SJSA1 (cell line): ENCODE measurements around the gene RABGAP1. TPM values are rescaled to one million over a fixed set of nuclear protein-coding genes. Genes with fewer than 3 reads are reported as not detected.

Experiments
- DNase-seq, 2 experiments: peaks; one replicate each; pipeline ENCODE4 v3.0.0-alpha.2; 2015 to 2020; ENCODE audit warnings: low spot score in 2 of 2, low read depth in 1 of 2
- H3K27ac ChIP-seq: fragments of 250-450 bp; sonication (Bioruptor Pico); 2 replicates; pipeline ENCODE4 v1.5.1; 2020; ENCODE audit warnings: mild to moderate bottlenecking, moderate library complexity
- H3K27me3 ChIP-seq: fragments of 250-450 bp; sonication (Bioruptor Pico); replicated peaks from 2 replicates; pipeline ENCODE4 v1.5.1; 2020; ENCODE audit warnings: mild to moderate bottlenecking, moderate library complexity
- H3K36me3 ChIP-seq: fragments of 250-450 bp; sonication (Bioruptor Pico); 2 replicates; pipeline ENCODE4 v1.5.1; 2020; ENCODE audit warnings: mild to moderate bottlenecking
- H3K4me1 ChIP-seq: fragments of 250-450 bp; sonication (Bioruptor Pico); replicated peaks from 2 replicates; pipeline ENCODE4 v1.6.1; 2021; ENCODE audit warnings: mild to moderate bottlenecking
- H3K4me3 ChIP-seq: fragments of 250-450 bp; sonication (Bioruptor Pico); 2 replicates; pipeline ENCODE4 v1.5.1; 2020; ENCODE audit warnings: mild to moderate bottlenecking
- H3K9me3 ChIP-seq: fragments of 250-450 bp; sonication (Bioruptor Pico); replicated peaks from 2 replicates; pipeline ENCODE4 v1.5.1; 2020; ENCODE audit warnings: mild to moderate bottlenecking
- total RNA-seq: library from RNA; depleted of rRNA; stranded (reverse); fragments of >200 nt; shearing (Covaris generic); gene quantifications from 2 replicates; pipeline ENCODE4 v1.2.3, GENCODE V29; 2014

RABGAP1 gene
- total RNA-seq, 1 experiment from 2014 or later: 27.8 TPM

- Histone ChIP-seq H3K36me3 (peaks cover 22% of the 10 kb centered on the region), H3K9me3 (no peaks in the 10 kb centered on the region), H3K27me3 (no peaks in the 10 kb centered on the region), H3K4me1 (peaks cover 18% of the 10 kb centered on the region), H3K27ac (peak overlapping the region; percentile 24; the same call in 1 of the 2 replicates), H3K4me3 (no peak overlapping the region)
- DNase-seq: no peak
Measured at GRCh38 chr9:123073441-123073840, 132.6 kb downstream of the RABGAP1 start.

DNA sequence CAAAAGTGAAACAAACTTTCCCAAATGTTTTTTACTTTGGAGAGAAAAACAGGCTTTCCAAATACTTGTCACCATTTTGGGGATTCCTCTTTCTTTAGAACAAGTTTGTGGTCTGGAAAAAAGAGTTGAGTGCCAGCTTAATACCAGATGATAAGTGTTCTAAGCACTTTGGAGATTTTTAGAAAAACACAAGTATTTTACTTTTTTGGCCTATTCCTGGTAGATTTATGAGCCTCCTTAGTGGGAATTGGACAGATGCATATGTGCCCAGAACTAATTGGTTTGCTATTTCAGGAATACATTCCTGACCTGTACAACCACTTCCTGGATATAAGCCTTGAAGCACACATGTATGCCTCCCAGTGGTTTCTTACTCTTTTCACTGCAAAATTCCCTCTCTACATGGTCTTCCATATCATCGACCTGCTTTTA lies 133.2 kb downstream of the RABGAP1 start:
- H3K27me3 ChIP-seq: no peaks in the 10 kb centered on the region
- peak in 1 of 2 experiments; percentile 26 for DNase-seq
- H3K36me3 ChIP-seq: peaks cover 25% of the 10 kb centered on the region
- peaks cover 15% of the 10 kb centered on the region for H3K4me1 ChIP-seq
- H3K9me3 ChIP-seq: no peaks in the 10 kb centered on the region
- H3K27ac ChIP-seq: peak overlapping the region; percentile 24; the same call in 1 of the 2 replicates
- H3K4me3 ChIP-seq: no peak overlapping the region

GRCh38 chr9:123074628-123075027 lies 133.8 kb downstream of the RABGAP1 start:
- no peak overlapping the region for H3K4me3 ChIP-seq
- no peaks in the 10 kb centered on the region for H3K9me3 ChIP-seq
- no peak overlapping the region; the same call in 1 of the 2 replicates for H3K27ac ChIP-seq
- peaks cover 25% of the 10 kb centered on the region for H3K36me3 ChIP-seq
- peaks cover 11% of the 10 kb centered on the region for H3K4me1 ChIP-seq
- no peak for DNase-seq
- H3K27me3 ChIP-seq: no peaks in the 10 kb centered on the region

- Histone ChIP-seq H3K9me3 (no peaks in the 10 kb centered on the region), H3K27me3 (no peaks in the 10 kb centered on the region), H3K27ac (no peak overlapping the region), H3K4me1 (0 out of 2 replicates have a peak, but pooled peaks cover 4% of the 10 kb centered on the region), H3K36me3 (peaks cover 37% of the 10 kb centered on the region), H3K4me3 (no peak overlapping the region)
- no peak for DNase-seq
Measured at GRCh38 chr9:123080444-123080843, 139.6 kb downstream of the RABGAP1 start.

DNA sequence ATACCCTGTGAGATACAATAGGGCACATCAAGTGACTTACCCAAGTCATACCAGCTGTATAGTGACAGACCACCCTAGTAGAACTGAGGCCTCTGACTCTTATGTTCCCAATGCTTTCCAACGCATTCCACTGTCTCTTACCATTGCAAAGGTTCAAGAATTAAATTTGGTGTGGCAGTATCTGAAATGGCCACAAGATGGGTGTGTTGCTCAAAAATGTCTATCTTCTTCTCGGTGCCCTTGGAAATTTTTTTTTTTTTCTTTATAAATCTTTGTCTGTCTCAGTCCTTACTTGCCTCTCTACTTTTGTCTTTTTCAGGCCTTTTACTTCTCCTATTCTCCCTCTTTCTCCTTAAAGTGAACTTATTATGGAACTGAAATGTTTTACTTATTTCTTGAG lies 141.0 kb downstream of the RABGAP1 start:
- Histone ChIP-seq H3K9me3 (no peaks in the 10 kb centered on the region), H3K36me3 (peaks cover 31% of the 10 kb centered on the region), H3K27ac (no peak overlapping the region), H3K4me3 (no peak overlapping the region), H3K27me3 (no peaks in the 10 kb centered on the region), H3K4me1 (0 out of 2 replicates have a peak, but pooled peaks cover 4% of the 10 kb centered on the region)
- peak in 1 of 2 experiments; percentile 63 for DNase-seq

DNA sequence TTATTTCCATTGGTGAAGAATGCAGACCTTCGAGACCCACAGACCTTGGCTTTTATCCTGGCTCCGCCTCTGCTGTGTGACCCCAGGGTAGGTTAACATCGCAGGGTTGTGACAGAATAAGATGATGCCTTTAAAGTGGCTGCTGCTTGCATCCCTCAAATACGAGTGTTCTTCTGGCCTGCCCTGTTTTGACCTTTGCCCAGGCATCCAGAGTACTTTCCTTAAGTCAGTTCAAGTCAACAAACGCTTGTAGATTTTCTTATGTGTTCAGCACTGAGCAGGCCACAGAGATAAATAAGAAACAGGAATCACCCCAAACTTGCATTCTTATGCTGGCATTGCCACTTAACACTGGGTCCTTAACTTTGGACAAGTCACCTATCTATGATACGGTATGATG lies 142.9 kb downstream of the RABGAP1 start:
- H3K27ac ChIP-seq: no peak overlapping the region
- H3K36me3 ChIP-seq: peaks cover 26% of the 10 kb centered on the region
- DNase-seq: no peak
- H3K9me3 ChIP-seq: no peaks in the 10 kb centered on the region
- no peaks in the 10 kb centered on the region for H3K27me3 ChIP-seq
- no peak overlapping the region for H3K4me3 ChIP-seq
- 0 out of 2 replicates have a peak, but pooled peaks cover 4% of the 10 kb centered on the region for H3K4me1 ChIP-seq

DNA sequence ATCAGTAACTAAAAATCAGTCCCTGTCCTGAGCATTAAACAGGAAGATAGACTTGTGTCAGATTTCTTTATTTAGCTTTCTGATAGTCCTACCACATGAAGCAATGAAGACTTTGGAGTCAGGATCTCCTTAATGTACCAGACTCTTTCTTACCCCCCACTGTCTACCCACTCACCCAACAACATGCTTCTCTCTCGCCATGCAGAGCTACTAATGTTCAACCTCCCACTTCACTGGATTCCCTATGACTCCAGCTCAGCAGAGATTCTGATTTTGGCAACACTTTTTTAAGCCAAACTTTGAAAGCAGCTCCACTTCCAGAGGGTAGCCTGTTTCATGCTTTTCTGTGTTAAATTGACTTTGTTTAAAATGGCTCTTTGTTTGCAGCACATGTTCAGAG lies 143.4 kb downstream of the RABGAP1 start:
- H3K27ac ChIP-seq: no peak overlapping the region
- H3K36me3 ChIP-seq: peaks cover 26% of the 10 kb centered on the region
- no peak for DNase-seq
- 0 out of 2 replicates have a peak, but pooled peaks cover 4% of the 10 kb centered on the region for H3K4me1 ChIP-seq
- H3K27me3 ChIP-seq: no peaks in the 10 kb centered on the region
- no peak overlapping the region for H3K4me3 ChIP-seq
- H3K9me3 ChIP-seq: no peaks in the 10 kb centered on the region

GRCh38 chr9:123085916-123086315 lies 145.1 kb downstream of the RABGAP1 start:
- Histone ChIP-seq H3K4me3 (no peak overlapping the region), H3K4me1 (0 out of 2 replicates have a peak, but pooled peaks cover 4% of the 10 kb centered on the region), H3K27ac (no peak overlapping the region), H3K36me3 (peaks cover 20% of the 10 kb centered on the region), H3K9me3 (no peaks in the 10 kb centered on the region), H3K27me3 (no peaks in the 10 kb centered on the region)
- DNase-seq: no peak

DNA sequence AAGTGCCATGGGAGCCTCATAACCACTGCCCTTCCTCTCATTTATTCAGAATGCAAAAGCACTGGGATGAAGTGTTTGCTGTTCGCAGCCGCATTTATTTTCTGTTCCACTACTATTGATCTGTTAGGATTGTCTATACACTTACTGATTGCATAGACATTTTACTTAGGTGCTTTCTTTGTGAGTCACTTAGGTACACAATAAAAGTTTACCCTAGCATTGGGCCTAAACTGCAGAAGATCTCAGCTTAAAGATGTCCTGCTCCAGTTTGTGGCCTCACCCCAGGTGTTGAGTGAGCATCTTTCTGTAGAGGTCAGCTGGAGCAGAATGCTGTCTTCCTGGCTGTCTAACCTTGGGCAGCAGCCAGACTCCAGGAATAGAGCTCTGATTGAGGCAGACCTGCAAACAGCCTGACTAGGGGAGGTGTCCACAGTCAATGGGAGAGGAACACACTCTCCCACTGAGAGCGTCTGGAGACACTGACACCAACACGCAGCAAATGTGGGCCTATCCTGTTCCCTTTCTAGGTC lies 146.6 kb downstream of the RABGAP1 start:
- Histone ChIP-seq H3K9me3 (no peaks in the 10 kb centered on the region), H3K27me3 (no peaks in the 10 kb centered on the region), H3K36me3 (peaks cover 20% of the 10 kb centered on the region), H3K4me1 (no peaks in the 10 kb centered on the region), H3K4me3 (no peak overlapping the region), H3K27ac (no peak overlapping the region)
- no peak for DNase-seq

DNA sequence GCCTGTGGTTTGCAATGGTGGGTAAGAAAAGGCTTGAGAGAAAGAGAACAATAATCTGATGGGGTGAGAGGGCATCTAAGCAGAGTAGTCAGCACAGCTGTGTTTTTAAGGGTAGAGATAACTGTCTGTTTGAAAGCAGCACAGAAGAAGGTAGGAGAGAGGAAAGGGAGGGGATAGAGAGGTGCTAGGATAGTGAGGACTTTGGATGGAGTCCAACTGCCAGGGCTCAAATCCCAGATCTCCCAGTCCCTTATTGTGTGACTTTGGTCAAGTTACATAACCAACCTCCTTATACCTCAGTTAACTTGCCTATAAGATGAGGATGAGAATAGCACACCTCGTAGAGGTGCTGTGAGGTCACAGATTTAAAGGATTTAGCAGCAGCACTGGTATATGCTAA lies 148.2 kb downstream of the RABGAP1 start:
- H3K27me3 ChIP-seq: no peaks in the 10 kb centered on the region
- peaks cover 20% of the 10 kb centered on the region for H3K36me3 ChIP-seq
- no peaks in the 10 kb centered on the region for H3K4me1 ChIP-seq

GRCh38 chr9:123089790-123090189 lies 149.0 kb downstream of the RABGAP1 start:
- Histone ChIP-seq H3K27me3 (no peaks in the 10 kb centered on the region), H3K9me3 (no peaks in the 10 kb centered on the region), H3K4me1 (no peaks in the 10 kb centered on the region), H3K27ac (no peak overlapping the region), H3K36me3 (peaks cover 15% of the 10 kb centered on the region), H3K4me3 (no peak overlapping the region)
- DNase-seq: no peak

More for the DNA sequence above, 148.2 kb downstream of the RABGAP1 start:
- Histone ChIP-seq H3K27ac (no peak overlapping the region), H3K4me3 (no peak overlapping the region), H3K9me3 (no peaks in the 10 kb centered on the region)
- DNase-seq: no peak

DNA sequence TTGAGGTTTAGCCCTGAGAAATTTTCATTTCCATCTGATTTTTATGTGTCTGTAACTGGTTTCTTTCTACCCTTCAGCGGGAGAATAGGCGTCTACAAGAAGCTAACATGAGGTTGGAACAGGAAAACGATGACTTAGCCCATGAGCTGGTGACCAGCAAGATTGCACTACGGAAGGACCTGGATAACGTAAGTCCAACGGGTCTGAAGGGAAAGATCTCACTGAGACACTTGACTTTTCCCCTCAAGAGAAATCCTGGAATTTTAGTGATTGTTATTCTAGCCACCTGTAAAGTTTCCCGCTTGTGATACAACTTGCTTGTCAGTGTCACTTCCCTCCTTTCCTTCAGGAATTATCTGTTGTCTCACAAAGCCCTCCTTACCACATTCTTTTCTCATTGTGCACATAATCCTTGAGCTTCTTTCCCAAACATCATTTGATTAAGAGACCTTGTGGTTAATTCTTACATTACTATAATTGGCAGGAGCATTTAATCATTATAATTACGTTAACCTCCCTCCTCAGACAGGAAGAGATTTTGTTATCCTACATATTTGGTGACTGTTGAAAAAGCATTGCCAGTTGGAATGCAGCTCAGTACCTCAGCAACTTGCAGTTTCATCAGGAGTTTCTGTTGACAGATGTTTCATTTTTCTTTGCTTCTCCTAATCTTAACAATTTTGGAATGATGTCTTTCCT lies 149.5 kb downstream of the RABGAP1 start:
- H3K9me3 ChIP-seq: no peaks in the 10 kb centered on the region
- H3K27ac ChIP-seq: no peak overlapping the region
- DNase-seq: no peak
- no peaks in the 10 kb centered on the region for H3K27me3 ChIP-seq
- no peak overlapping the region for H3K4me3 ChIP-seq
- H3K4me1 ChIP-seq: no peaks in the 10 kb centered on the region
- peaks cover 13% of the 10 kb centered on the region for H3K36me3 ChIP-seq

GRCh38 chr9:123090956-123091355 lies 150.1 kb downstream of the RABGAP1 start:
- Histone ChIP-seq H3K9me3 (no peaks in the 10 kb centered on the region), H3K27me3 (no peaks in the 10 kb centered on the region), H3K4me3 (no peak overlapping the region), H3K4me1 (no peaks in the 10 kb centered on the region), H3K36me3 (peaks cover 19% of the 10 kb centered on the region), H3K27ac (no peak overlapping the region)
- no peak for DNase-seq

GRCh38 chr9:123091459-123091858 lies 150.6 kb downstream of the RABGAP1 start:
- H3K4me1 ChIP-seq: no peaks in the 10 kb centered on the region
- H3K9me3 ChIP-seq: no peaks in the 10 kb centered on the region
- no peak overlapping the region for H3K27ac ChIP-seq
- peaks cover 24% of the 10 kb centered on the region for H3K36me3 ChIP-seq
- H3K4me3 ChIP-seq: no peak overlapping the region
- DNase-seq: no peak
- H3K27me3 ChIP-seq: no peaks in the 10 kb centered on the region
